A673 (cell line): ENCODE measurements around the gene CELSR1.

Experiments
- CTCF ChIP-seq: fragments of 300-800, 200-600 bp; sonication (generic); conservative IDR thresholded peaks from 2 replicates; pipeline ENCODE4 v1.5.1; 2017; ENCODE audit warnings: low read depth, mild to moderate bottlenecking, antibody characterized with exemption, low read length, moderate library complexity, mixed read lengths
- EZH2 ChIP-seq: fragments of 200-600 bp; sonication (generic); IDR thresholded peaks from 2 replicates; pipeline ENCODE4 v1.6.1; 2017; ENCODE audit warnings: borderline replicate concordance, low read depth, mild to moderate bottlenecking, mixed read lengths, antibody characterized with exemption, low read length; ENCODE audit not compliant: poor library complexity, severe bottlenecking

GRCh38 chr22:46410291-46410808 is 127.1 kb downstream of the CELSR1 start:
- no peak for TF ChIP-seq EZH2
- no peak for TF ChIP-seq CTCF
